ENCODE measurements around the gene CEP164.

CEP164 gene

GRCh38 chr11:117327567-117328374 is at the start of gene CEP164:
TSS of gene CEP164 (plus strand) at chr11:117327854. CDS start at chr11:117338587, 10,733 bp downstream.
- peak; percentile 98 for DNase-seq (ENCODE audit: low spot score)

GRCh38 chr11:117278347-117278746 is 49.3 kb upstream of the CEP164 start:
- no peak for DNase-seq (ENCODE audit: low spot score)

- DNase-seq (ENCODE audit: low spot score), result no peak
These were observed 47.8 kb upstream of the CEP164 start for GRCh38 chr11:117279711-117280376.

- peak; percentile 51 for DNase-seq (ENCODE audit: low spot score)
These were observed 46.5 kb upstream of the CEP164 start for GRCh38 chr11:117281159-117281558.

- DNase-seq (ENCODE audit: low spot score), result no peak
These were observed 45.8 kb upstream of the CEP164 start for GRCh38 chr11:117281869-117282268.

GRCh38 chr11:117282956-117283355 is 44.7 kb upstream of the CEP164 start:
- no peak for DNase-seq (ENCODE audit: low spot score)

GRCh38 chr11:117284053-117284452 is 43.6 kb upstream of the CEP164 start:
- no peak for DNase-seq (ENCODE audit: low spot score)

GRCh38 chr11:117286588-117286987 is 41.1 kb upstream of the CEP164 start:
- DNase-seq (ENCODE audit: low spot score), result no peak

- no peak for DNase-seq (ENCODE audit: low spot score)
These were observed 40.0 kb upstream of the CEP164 start for GRCh38 chr11:117287668-117288067.

- DNase-seq (ENCODE audit: low spot score), result no peak
These were observed 37.9 kb upstream of the CEP164 start for GRCh38 chr11:117289795-117290194.

GRCh38 chr11:117290809-117291396 is 36.8 kb upstream of the CEP164 start, which contains the start of gene BACE1-AS:
TSS of gene BACE1-AS (plus strand) at chr11:117291346.
- DNase-seq (ENCODE audit: low spot score), result no peak

- no peak for DNase-seq (ENCODE audit: low spot score)
These were observed 35.0 kb upstream of the CEP164 start for GRCh38 chr11:117292616-117293015.

GRCh38 chr11:117295438-117296137 is 32.1 kb upstream of the CEP164 start:
- peak; percentile 92 for DNase-seq (ENCODE audit: low spot score)

GRCh38 chr11:117296881-117297280 is 30.8 kb upstream of the CEP164 start:
- no peak for DNase-seq (ENCODE audit: low spot score)

GRCh38 chr11:117298195-117298594 is 29.5 kb upstream of the CEP164 start:
- DNase-seq (ENCODE audit: low spot score), result no peak

GRCh38 chr11:117299351-117300282 is 28.0 kb upstream of the CEP164 start:
- no peak for DNase-seq (ENCODE audit: low spot score)

GRCh38 chr11:117300283-117300663 is 27.4 kb upstream of the CEP164 start:
- peak; percentile 38 for DNase-seq (ENCODE audit: low spot score)

GRCh38 chr11:117300773-117301172 is 26.9 kb upstream of the CEP164 start:
- no peak for DNase-seq (ENCODE audit: low spot score)

- DNase-seq (ENCODE audit: low spot score), result no peak
These were observed 25.4 kb upstream of the CEP164 start for GRCh38 chr11:117302228-117302627.

- DNase-seq (ENCODE audit: low spot score), result no peak
These were observed 24.6 kb upstream of the CEP164 start for GRCh38 chr11:117303101-117303500.

GRCh38 chr11:117303646-117304315 is 23.9 kb upstream of the CEP164 start:
- no peak for DNase-seq (ENCODE audit: low spot score)
